Fibroblast of lung (primary cell): Measurements from ENCODE around the gene TTC3.

ENCODE experiments used
- EZH2 ChIP-seq: IDR thresholded peaks from 2 replicates; pipeline ENCODE4 v1.5.1; 2012; ENCODE audit warnings: low read length, control low read depth, mild to moderate bottlenecking; ENCODE audit errors: missing control alignments
- TF ChIP-seq, protein P1 (sequence below), 2 donors: IDR thresholded peaks in 1 of 2; conservative IDR thresholded peaks in 1 of 2; 1 replicate in 1 of 2; 2 replicates in 1 of 2; pipeline ENCODE4 v1.5.1; 2011 to 2012; ENCODE audit warnings: low read length in 2 of 2, control low read depth in 1 of 2, inconsistent platforms in 1 of 2, low read depth in 1 of 2, mild to moderate bottlenecking in 1 of 2

DNA sequence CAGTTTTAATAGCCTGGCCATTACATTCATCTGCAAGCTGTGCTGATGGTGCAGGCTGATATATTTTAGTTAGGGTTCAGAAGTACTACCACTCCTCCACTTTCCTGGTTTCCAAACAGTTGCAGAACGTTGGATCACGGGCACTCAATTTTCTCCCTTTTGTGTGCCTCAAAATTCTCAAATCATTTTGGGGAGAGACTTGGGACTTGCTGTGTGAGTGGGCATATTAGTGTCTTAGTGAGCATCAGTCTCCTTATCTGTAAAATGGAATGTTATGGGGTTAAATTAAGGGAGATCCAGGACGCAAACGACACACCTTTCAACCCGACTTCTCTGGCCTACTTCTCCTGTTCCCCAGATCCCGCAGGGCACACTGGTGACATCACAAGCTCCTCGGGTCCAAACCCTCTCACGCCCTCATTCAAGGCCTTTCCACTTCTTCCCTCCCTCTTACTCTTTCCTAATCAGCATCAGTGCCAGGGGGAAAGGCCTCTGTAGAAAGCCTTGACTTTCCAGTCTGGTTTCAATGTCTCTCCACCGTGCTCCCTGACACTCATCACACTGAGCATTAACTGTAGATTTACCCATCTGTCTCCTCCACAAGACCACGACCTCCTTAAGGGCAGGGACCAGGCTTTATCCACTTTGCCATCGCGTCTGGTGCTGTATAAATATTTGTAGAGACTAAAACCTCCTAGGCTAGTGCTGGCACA lies 1.3 kb upstream of the TTC3 start:
- TF ChIP-seq, protein P1, sequence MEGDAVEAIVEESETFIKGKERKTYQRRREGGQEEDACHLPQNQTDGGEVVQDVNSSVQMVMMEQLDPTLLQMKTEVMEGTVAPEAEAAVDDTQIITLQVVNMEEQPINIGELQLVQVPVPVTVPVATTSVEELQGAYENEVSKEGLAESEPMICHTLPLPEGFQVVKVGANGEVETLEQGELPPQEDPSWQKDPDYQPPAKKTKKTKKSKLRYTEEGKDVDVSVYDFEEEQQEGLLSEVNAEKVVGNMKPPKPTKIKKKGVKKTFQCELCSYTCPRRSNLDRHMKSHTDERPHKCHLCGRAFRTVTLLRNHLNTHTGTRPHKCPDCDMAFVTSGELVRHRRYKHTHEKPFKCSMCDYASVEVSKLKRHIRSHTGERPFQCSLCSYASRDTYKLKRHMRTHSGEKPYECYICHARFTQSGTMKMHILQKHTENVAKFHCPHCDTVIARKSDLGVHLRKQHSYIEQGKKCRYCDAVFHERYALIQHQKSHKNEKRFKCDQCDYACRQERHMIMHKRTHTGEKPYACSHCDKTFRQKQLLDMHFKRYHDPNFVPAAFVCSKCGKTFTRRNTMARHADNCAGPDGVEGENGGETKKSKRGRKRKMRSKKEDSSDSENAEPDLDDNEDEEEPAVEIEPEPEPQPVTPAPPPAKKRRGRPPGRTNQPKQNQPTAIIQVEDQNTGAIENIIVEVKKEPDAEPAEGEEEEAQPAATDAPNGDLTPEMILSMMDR (conservative IDR thresholded peaks at IDR 0.05 in 1 of 2, IDR thresholded peaks at IDR 0.05 in 1 of 2; ENCODE audit: low read depth in 1 of 2, low read length in 2 of 2): no peak
- no peak for TF ChIP-seq EZH2
